Activated CD8-positive, alpha-beta memory T cell treated with anti-CD3 and anti-CD28 coated beads for 36 hours (primary cell): Measurements from ENCODE around the gene MYL10. TPM values are rescaled to one million over a fixed set of nuclear protein-coding genes. Genes with fewer than 3 reads are reported as not detected.

Source experiments
- CTCF ChIA-PET: fragments of 350-600 bp; sonication (Branson Sonifier 250); formaldehyde crosslinking; loops from one replicate; lab custom pipeline; 2021; ENCODE audit warnings: antibody characterized with exemption; lab: Charles Lee
- POLR2A ChIA-PET: fragments of 350-600 bp; sonication (Branson Sonifier 250); formaldehyde crosslinking; loops from one replicate; lab custom pipeline; 2021; ENCODE audit warnings: antibody characterized with exemption; lab: Charles Lee
- total RNA-seq, 2 experiments: library from RNA; stranded (reverse); gene quantifications; one replicate each; pipeline ENCODE4 v1.2.3, GENCODE V29; 2021

The MYL10 gene
- not detected for total RNA-seq

- ChIA-PET POLR2A (no interaction called here), CTCF (no interaction called here)
These were observed at the start of gene MYL10 for GRCh38 chr7:101629171-101629570. Gene MYL10, minus strand, starts transcription at chr7:101629296. Its CDS starts 178 bp downstream, at chr7:101629118.

- ChIA-PET POLR2A (no interaction called here), CTCF (no interaction called here)
These were observed 49.6 kb upstream of the MYL10 start for GRCh38 chr7:101678658-101679057.

GRCh38 chr7:101677797-101678479 lies 48.8 kb upstream of the MYL10 start:
- ChIA-PET POLR2A (no interaction called here), CTCF (interaction anchor here (0.6 kb wide), 1 partner anchor 611 kb away, joined by 3 read pairs; no protein-coding TSS in a partner anchor)

GRCh38 chr7:101677391-101677790 lies 48.3 kb upstream of the MYL10 start:
- CTCF ChIA-PET = no interaction called here
- POLR2A ChIA-PET = no interaction called here

GRCh38 chr7:101676956-101677355 lies 47.9 kb upstream of the MYL10 start:
- ChIA-PET CTCF (no interaction called here), POLR2A (no interaction called here)

GRCh38 chr7:101676062-101676598 lies 47.0 kb upstream of the MYL10 start:
- POLR2A ChIA-PET = no interaction called here
- CTCF ChIA-PET = no interaction called here

GRCh38 chr7:101674439-101674838 lies 45.3 kb upstream of the MYL10 start:
- POLR2A ChIA-PET = no interaction called here
- CTCF ChIA-PET = no interaction called here

GRCh38 chr7:101673951-101674350 lies 44.9 kb upstream of the MYL10 start:
- POLR2A ChIA-PET = no interaction called here
- CTCF ChIA-PET = no interaction called here

- ChIA-PET CTCF (no interaction called here), POLR2A (no interaction called here)
These were observed 44.2 kb upstream of the MYL10 start for GRCh38 chr7:101673315-101673714.

GRCh38 chr7:101671371-101672356 lies 42.6 kb upstream of the MYL10 start:
- POLR2A ChIA-PET = no interaction called here
- CTCF ChIA-PET = interaction anchor here (1.4 kb wide), 1 partner anchor 69 kb away, joined by 3 read pairs; no protein-coding TSS in a partner anchor

GRCh38 chr7:101669307-101669706 lies 40.2 kb upstream of the MYL10 start:
- ChIA-PET POLR2A (no interaction called here), CTCF (no interaction called here)

GRCh38 chr7:101668726-101669125 lies 39.6 kb upstream of the MYL10 start:
- POLR2A ChIA-PET = no interaction called here
- CTCF ChIA-PET = interaction anchor here (0.9 kb wide), 1 partner anchor 20 kb away, joined by 3 read pairs; no protein-coding TSS in a partner anchor

GRCh38 chr7:101667920-101668319 lies 38.8 kb upstream of the MYL10 start:
- ChIA-PET POLR2A (no interaction called here), CTCF (interaction anchor here (0.9 kb wide), 1 partner anchor 21 kb away, joined by 3 read pairs; no protein-coding TSS in a partner anchor)

GRCh38 chr7:101667399-101667798 lies 38.3 kb upstream of the MYL10 start:
- ChIA-PET POLR2A (no interaction called here), CTCF (no interaction called here)

GRCh38 chr7:101666741-101667140 lies 37.6 kb upstream of the MYL10 start:
- ChIA-PET CTCF (no interaction called here), POLR2A (no interaction called here)

GRCh38 chr7:101666293-101666692 lies 37.2 kb upstream of the MYL10 start:
- ChIA-PET CTCF (no interaction called here), POLR2A (no interaction called here)

GRCh38 chr7:101664893-101665471 lies 35.9 kb upstream of the MYL10 start:
- ChIA-PET POLR2A (no interaction called here), CTCF (no interaction called here)

- ChIA-PET POLR2A (no interaction called here), CTCF (no interaction called here)
These were observed 35.3 kb upstream of the MYL10 start for GRCh38 chr7:101664436-101664835.

GRCh38 chr7:101663747-101664146 lies 34.7 kb upstream of the MYL10 start:
- ChIA-PET POLR2A (no interaction called here), CTCF (no interaction called here)
